IMR-90 (cell line): ENCODE results near the gene GAL3ST1. TPM values are rescaled to one million over a fixed set of nuclear protein-coding genes. Genes with fewer than 3 reads are reported as not detected.
A peak's percentile ranks its signal among the peaks of the same experiment; 100 is the strongest.

Experiments used
- ATAC-seq: fragments of 200-7000 bp; cut with Tn5 transposase; 2 replicates; pipeline ENCODE4 v1.9.1; 2020; ENCODE audit warnings: low read depth, mild to moderate bottlenecking, moderate library complexity
- BruUV-seq: library from RNA; stranded (reverse); fragments of 400-500 nt; replicated peaks from 2 replicates; lab custom pipeline; 2021; lab: Mats Ljungman, UMichigan
- CTCF ChIA-PET: fragments of 300-600 bp; formaldehyde crosslinking; extraction: SDS; loops from one replicate; lab custom pipeline; 2021; ENCODE audit warnings: antibody characterized with exemption; lab: Yijun Ruan, JAX
- POLR2A ChIA-PET: fragments of 300-600 bp; sonication (Branson Sonifier 250); formaldehyde crosslinking; loops from one replicate; lab custom pipeline; 2022; ENCODE audit warnings: antibody characterized with exemption; ENCODE audit not compliant: unreplicated experiment; lab: Charles Lee
- DNase-seq: peaks from one replicate; pipeline ENCODE4 v3.0.0; 2013
- H2AFZ ChIP-seq: replicated peaks from 2 replicates; pipeline ENCODE3; 2013; ENCODE audit warnings: low read length, mild to moderate bottlenecking; ENCODE audit not compliant: poor library complexity
- H2AK5ac ChIP-seq: 2 replicates; pipeline ENCODE4 v1.6.1; 2013; ENCODE audit warnings: low read depth, low read length, inconsistent platforms
- H2AK9ac ChIP-seq: replicated peaks from 2 replicates; pipeline ENCODE3; 2013; ENCODE audit warnings: mild to moderate bottlenecking, low read depth, low read length, moderate library complexity; ENCODE audit not compliant: poor library complexity
- H2BK120ac ChIP-seq: 2 replicates; pipeline ENCODE4 v1.6.1; 2013; ENCODE audit warnings: low read depth, low read length, inconsistent platforms
- H2BK15ac ChIP-seq: 3 replicates; pipeline ENCODE4 v1.6.1; 2013; ENCODE audit warnings: low read depth, low read length, inconsistent platforms
- H2BK20ac ChIP-seq: 2 replicates; pipeline ENCODE4 v1.6.1; 2013; ENCODE audit warnings: low read depth, mild to moderate bottlenecking, inconsistent platforms, low read length, moderate library complexity
- H2BK5ac ChIP-seq: 2 replicates; pipeline ENCODE4 v1.6.1; 2013; ENCODE audit warnings: mild to moderate bottlenecking, low read depth, low read length, inconsistent platforms; ENCODE audit not compliant: poor library complexity, severe bottlenecking
- H3K14ac ChIP-seq: replicated peaks from 2 replicates; pipeline ENCODE4 v1.6.1; 2013; ENCODE audit warnings: low read depth, low read length, inconsistent platforms
- H3K18ac ChIP-seq: 2 replicates; pipeline ENCODE4 v1.6.1; 2013; ENCODE audit warnings: low read depth, low read length, control low read depth
- H3K23ac ChIP-seq: 2 replicates; pipeline ENCODE4 v1.6.1; 2013; ENCODE audit warnings: low read depth, low read length, inconsistent platforms
- H3K27ac ChIP-seq: 2 replicates; pipeline ENCODE4 v1.5.1; 2013; ENCODE audit warnings: mild to moderate bottlenecking, control low read depth, low read length; ENCODE audit not compliant: insufficient read depth
- H3K27me3 ChIP-seq: 2 replicates; pipeline ENCODE4 v1.6.1; 2013; ENCODE audit warnings: low read length; ENCODE audit not compliant: control insufficient read depth, insufficient read depth
- H3K36me3 ChIP-seq: 2 replicates; pipeline ENCODE4 v1.6.1; 2013; ENCODE audit warnings: low read length, mixed read lengths; ENCODE audit not compliant: control insufficient read depth, insufficient read depth
- H3K4ac ChIP-seq: 2 replicates; pipeline ENCODE4 v1.6.1; 2013; ENCODE audit warnings: low read depth, low read length, inconsistent platforms
- H3K4me1 ChIP-seq: 2 replicates; pipeline ENCODE4 v1.6.1; 2013; ENCODE audit warnings: low read length, mixed read lengths; ENCODE audit not compliant: control insufficient read depth, insufficient read depth
- H3K4me2 ChIP-seq: 2 replicates; pipeline ENCODE4 v1.6.1; 2013; ENCODE audit warnings: low read depth, mild to moderate bottlenecking, control low read depth, low read length, moderate library complexity
- H3K4me3 ChIP-seq: 2 replicates; pipeline ENCODE4 v1.5.1; 2013; ENCODE audit warnings: low read depth, mild to moderate bottlenecking, control low read depth, low read length, moderate library complexity; ENCODE audit not compliant: insufficient read depth
- H3K56ac ChIP-seq: 2 replicates; pipeline ENCODE4 v1.6.1; 2013; ENCODE audit warnings: low read length, inconsistent platforms; ENCODE audit not compliant: insufficient read depth; ENCODE audit errors: extremely low read depth
- H3K79me1 ChIP-seq, 2 experiments: 2 replicates each; pipeline ENCODE4 v1.6.1; 2013; ENCODE audit warnings: low read length in 2 of 2, inconsistent platforms in 1 of 2, low read depth in 1 of 2
- H3K9ac ChIP-seq: 2 replicates; pipeline ENCODE4 v1.6.1; 2013; ENCODE audit warnings: low read depth, low read length, control low read depth
- H3K9me1 ChIP-seq: 2 replicates; pipeline ENCODE4 v1.6.1; 2013; ENCODE audit warnings: low read length, inconsistent platforms; ENCODE audit not compliant: insufficient read depth
- H3K9me3 ChIP-seq: 2 replicates; pipeline ENCODE4 v1.6.1; 2013; ENCODE audit warnings: low read length; ENCODE audit not compliant: control insufficient read depth, insufficient read depth
- H4K20me1 ChIP-seq: 2 replicates; pipeline ENCODE4 v1.6.1; 2013; ENCODE audit warnings: low read length, inconsistent platforms; ENCODE audit not compliant: insufficient read depth
- H4K5ac ChIP-seq: 2 replicates; pipeline ENCODE4 v1.6.1; 2013; ENCODE audit warnings: mild to moderate bottlenecking, low read depth, low read length, control low read depth
- H4K8ac ChIP-seq, 2 experiments: 2 replicates each; pipeline ENCODE4 v1.6.1; 2013; ENCODE audit warnings: low read depth in 2 of 2, low read length in 2 of 2, control low read depth in 1 of 2, inconsistent platforms in 1 of 2
- H4K91ac ChIP-seq: 2 replicates; pipeline ENCODE4 v1.6.1; 2013; ENCODE audit warnings: low read depth, low read length, inconsistent platforms; ENCODE audit not compliant: insufficient read depth
- BHLHE40 ChIP-seq: fragments of 150-350 bp; IDR thresholded peaks from 2 replicates; pipeline ENCODE4 v1.6.1; 2016; ENCODE audit warnings: mild to moderate bottlenecking, low read depth, low read length
- FOS ChIP-seq: fragments of 150-350 bp; IDR thresholded peaks from 2 replicates; pipeline ENCODE4 v1.6.1; 2016; ENCODE audit warnings: low read depth, low read length
- MAZ ChIP-seq: IDR thresholded peaks from 2 replicates; pipeline ENCODE4 v1.6.1; 2012; ENCODE audit warnings: low read depth, mild to moderate bottlenecking, low read length, improper control_type of control experiment, moderate library complexity, borderline replicate concordance
- NFE2L2 ChIP-seq: fragments of 150-350 bp; IDR thresholded peaks from 2 replicates; pipeline ENCODE4 v1.6.1; 2016; ENCODE audit warnings: low read depth, mild to moderate bottlenecking, low read length
- POLR2A ChIP-seq: IDR thresholded peaks from 2 replicates; pipeline ENCODE4 v1.6.1; 2012; ENCODE audit warnings: mild to moderate bottlenecking, low read depth, low read length
- RAD21 ChIP-seq: IDR thresholded peaks from 2 replicates; pipeline ENCODE4 v1.6.1; 2012; ENCODE audit warnings: low read length, improper control_type of control experiment
- WGBS, 2 experiments: methylation state at CpG; one replicate each; pipeline versions ENCODE4 v1.1.5 to v1.1.7; 2013; ENCODE audit warnings: missing lambda C conversion rate in 2 of 2; ENCODE audit not compliant: insufficient read length in 1 of 2; ENCODE audit errors: extremely low coverage in 2 of 2; 5-methylcytosine and 5-hydroxymethylcytosine counted together
- dilution Hi-C: fragments of 300-500 bp; cut with HindIII; formaldehyde crosslinking; loops from one replicate; pipeline ENCODE4 v1.14.3; 2018; ENCODE audit warnings: low sequenced_read_pairs; ENCODE audit not compliant: unreplicated experiment
- in situ Hi-C: fragments of 300-500 bp; cut with MboI; formaldehyde crosslinking; loops from 3 replicates; pipeline ENCODE4 v1.14.3; 2019; ENCODE audit warnings: low sequenced_read_pairs, inconsistent platforms, mixed read lengths
- intact Hi-C: fragments of 100-400 bp; cut with micrococcal nuclease; formaldehyde crosslinking; loops from 2 replicates; pipeline ENCODE4 v1.10.0; 2022
- polyA plus RNA-seq, 3 experiments: library from polyadenylated mRNA; depleted of rRNA; stranded (reverse); fragments of >200 nt; gene quantifications; 2 replicates each; pipeline ENCODE4 v1.2.3, GENCODE V29; 2012; ENCODE audit warnings: low replicate concordance in 1 of 3
- total RNA-seq: library from RNA; depleted of rRNA; stranded (reverse); fragments of >200 nt; gene quantifications from 2 replicates; pipeline ENCODE4 v1.2.3, GENCODE V29; 2012
- TF ChIP-seq, protein P1 (sequence below): fragments of 150-350 bp; IDR thresholded peaks from 2 replicates; pipeline ENCODE4 v1.6.1; 2017; ENCODE audit warnings: mild to moderate bottlenecking, antibody characterized with exemption, low read length, low read depth

The GAL3ST1 gene
- total and polyA plus RNA-seq, 2 of the 4 experiments (the other 2 are of a cell fraction) = not detected

DNA sequence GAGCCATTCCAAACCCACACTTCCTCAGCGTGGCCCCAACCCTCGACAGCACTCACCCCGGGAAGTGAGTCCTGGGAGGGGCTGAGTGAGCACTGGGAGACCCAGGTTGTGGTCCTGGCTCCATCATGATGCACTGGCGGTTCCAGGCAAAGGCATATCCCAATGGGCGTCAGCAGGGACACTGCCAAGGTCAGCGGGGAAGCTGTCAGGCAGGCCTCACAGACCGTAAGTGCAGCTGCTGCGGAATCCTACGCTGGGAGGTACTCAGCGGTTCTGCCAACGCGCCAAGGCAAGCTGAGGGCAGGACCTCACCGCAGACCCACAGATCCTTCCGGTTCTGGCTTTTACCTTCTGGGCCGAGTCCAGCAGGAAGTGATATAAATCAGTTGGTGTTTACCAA lies 1.4 kb upstream of the GAL3ST1 start:
- H3K23ac ChIP-seq = no peak overlapping the region
- H4K20me1 ChIP-seq = no peaks in the 10 kb centered on the region; the same call in 1 of the 2 replicates
- no peak overlapping the region for H2BK15ac ChIP-seq
- no peak overlapping the region for H3K4me3 ChIP-seq
- peaks cover 13% of the 10 kb centered on the region; the same call in 1 of the 2 replicates for H3K27me3 ChIP-seq
- intact Hi-C loops (no loop called here), dilution Hi-C loops (no loop called here), in situ Hi-C loops (no loop called here)
- H2AK5ac ChIP-seq = peak overlapping the region; percentile 6; the same call in 1 of the 2 replicates
- ChIA-PET CTCF (no interaction called here), POLR2A (no interaction called here)
- H2BK20ac ChIP-seq = no peak overlapping the region
- no peaks in the 10 kb centered on the region for H3K79me1 ChIP-seq
- no peak overlapping the region for H4K5ac ChIP-seq
- H3K4ac ChIP-seq = no peak overlapping the region
- H3K14ac ChIP-seq = no peak overlapping the region
- BruUV-seq = no TSS peak
- H3K18ac ChIP-seq = no peak overlapping the region
- H4K91ac ChIP-seq = no peak overlapping the region
- no peak overlapping the region for H2AK9ac ChIP-seq
- no peak overlapping the region for H2AFZ ChIP-seq
- no peak overlapping the region for H3K56ac ChIP-seq
- H2BK5ac ChIP-seq = peak overlapping the region; percentile 20
- H3K4me2 ChIP-seq = no peak overlapping the region
- H3K4me1 ChIP-seq = peaks cover 9% of the 10 kb centered on the region
- no peaks in the 10 kb centered on the region for H3K9me3 ChIP-seq
- H3K27ac ChIP-seq = peak overlapping the region; percentile 14; the same call in 1 of the 2 replicates
- H3K9ac ChIP-seq = no peak overlapping the region
- H3K9me1 ChIP-seq = peaks cover 7% of the 10 kb centered on the region; the same call in 1 of the 2 replicates
- H2BK120ac ChIP-seq = no peak overlapping the region
- DNase-seq = no peak
- H4K8ac ChIP-seq = no peak overlapping the region
- WGBS, 2 experiments = 89% methylated on average over 4 of the region's 15 CpGs; no CpG with 5 or more reads in 1 of the 2 experiments
- TF ChIP-seq POLR2A = no peak
- TF ChIP-seq NFE2L2 = no peak
- TF ChIP-seq, protein P1, sequence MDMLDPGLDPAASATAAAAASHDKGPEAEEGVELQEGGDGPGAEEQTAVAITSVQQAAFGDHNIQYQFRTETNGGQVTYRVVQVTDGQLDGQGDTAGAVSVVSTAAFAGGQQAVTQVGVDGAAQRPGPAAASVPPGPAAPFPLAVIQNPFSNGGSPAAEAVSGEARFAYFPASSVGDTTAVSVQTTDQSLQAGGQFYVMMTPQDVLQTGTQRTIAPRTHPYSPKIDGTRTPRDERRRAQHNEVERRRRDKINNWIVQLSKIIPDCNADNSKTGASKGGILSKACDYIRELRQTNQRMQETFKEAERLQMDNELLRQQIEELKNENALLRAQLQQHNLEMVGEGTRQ = no peak
- no peak for TF ChIP-seq BHLHE40
- no peak for TF ChIP-seq RAD21
- no peak for TF ChIP-seq MAZ
- no peak for TF ChIP-seq FOS
- no peak for ATAC-seq
- peaks cover 46% of the 10 kb centered on the region for H3K36me3 ChIP-seq
